ENCODE data around the gene TDO2.
"Not testable (repeated sequence)": the region's sequence is repeated elsewhere in the genome, so short reads cannot be mapped to it uniquely, and the experiment has no call there.

Gene TDO2

GRCh38 chr4:155908187-155909139 is 5.0 kb downstream of the TDO2 start:
- DNase-seq, result peak in 1 of 4 experiments; percentile 12

- no peak for DNase-seq
These were observed 6.2 kb downstream of the TDO2 start for GRCh38 chr4:155909615-155910226.

- no peak for DNase-seq
These were observed 8.4 kb downstream of the TDO2 start for GRCh38 chr4:155911905-155912304.

GRCh38 chr4:155914782-155915181 is 11.3 kb downstream of the TDO2 start:
- DNase-seq, result no peak

- DNase-seq, result no peak
These were observed 18.1 kb downstream of the TDO2 start for GRCh38 chr4:155921597-155921996.

GRCh38 chr4:155924637-155925036 is 21.1 kb downstream of the TDO2 start:
- no peak for DNase-seq

- peak in 2 of 4 experiments; percentile 29 to 43 for DNase-seq
These were observed 26.3 kb downstream of the TDO2 start for GRCh38 chr4:155929833-155930232.

GRCh38 chr4:155930330-155930729 is 26.8 kb downstream of the TDO2 start:
- DNase-seq, result no peak

- no peak for DNase-seq
These were observed 28.1 kb downstream of the TDO2 start for GRCh38 chr4:155931634-155932033.

GRCh38 chr4:155934634-155935033 is 31.1 kb downstream of the TDO2 start:
- not testable (repeated sequence) for DNase-seq

GRCh38 chr4:155935389-155935986 is 32.0 kb downstream of the TDO2 start:
- DNase-seq, result no peak

- DNase-seq, result no peak
These were observed 37.7 kb downstream of the TDO2 start for GRCh38 chr4:155941085-155941790.

GRCh38 chr4:155941820-155942219 is 38.3 kb downstream of the TDO2 start:
- no peak for DNase-seq

- no peak for DNase-seq
These were observed 40.3 kb downstream of the TDO2 start for GRCh38 chr4:155943605-155944291.

GRCh38 chr4:155944516-155944915 is 41.0 kb downstream of the TDO2 start:
- DNase-seq, result no peak

- DNase-seq, result no peak
These were observed 43.0 kb downstream of the TDO2 start for GRCh38 chr4:155946486-155946885.

GRCh38 chr4:155948541-155948940 is 45.0 kb downstream of the TDO2 start:
- DNase-seq, result no peak

GRCh38 chr4:155950461-155950860 is 47.0 kb downstream of the TDO2 start:
- DNase-seq, result no peak

- no peak for DNase-seq
These were observed 49.0 kb downstream of the TDO2 start for GRCh38 chr4:155952501-155952901.

GRCh38 chr4:155953151-155954117 is 49.9 kb downstream of the TDO2 start, which contains the start of gene CTSO:
Gene CTSO, minus strand, starts transcription at chr4:155953866. Its CDS starts 19 bp downstream, at chr4:155953847.
- DNase-seq, result peak; percentile 82 to 89 (median 84)

Data from suppressor macrophage (primary cell).